Transverse colon (tissue), 4 donors: ENCODE measurements around the gene PRPF40A. TPM values are rescaled to one million over a fixed set of nuclear protein-coding genes. Genes with fewer than 3 reads are reported as not detected.

ENCODE experiments used
- DNase-seq: peaks from one replicate; pipeline ENCODE4 v3.0.0-alpha.2; 2019
- H3K27ac ChIP-seq, 4 donors: fragments of 200-600 bp; sonication (generic); 2 replicates each; pipeline ENCODE4 v1.5.1; 2016 to 2018; ENCODE audit warnings: inconsistent platforms in 4 of 4
- H3K27me3 ChIP-seq: fragments of 200-600 bp; sonication (generic); 2 replicates; pipeline ENCODE4 v1.5.1; 2017; ENCODE audit warnings: inconsistent platforms
- H3K36me3 ChIP-seq, 4 donors: fragments of 200-600 bp; sonication (generic); 2 replicates each; pipeline ENCODE4 v1.5.1; 2017 to 2019; ENCODE audit warnings: inconsistent platforms in 4 of 4
- H3K4me1 ChIP-seq, 4 donors: fragments of 200-600 bp; sonication (generic); 2 replicates each; pipeline ENCODE4 v1.5.1; 2017 to 2020; ENCODE audit warnings: inconsistent platforms in 4 of 4
- H3K4me3 ChIP-seq, 4 donors: fragments of 200-600 bp; sonication (generic); 1 replicate in 1 of 4; 2 replicates in 3 of 4; pipeline versions ENCODE4 v1.5.1 to v1.6.1; 2017 to 2019; ENCODE audit warnings: inconsistent platforms in 4 of 4
- H3K9me3 ChIP-seq, 2 donors: fragments of 200-600 bp; sonication (generic); 2 replicates each; pipeline ENCODE4 v1.5.1; 2017 to 2019; ENCODE audit warnings: inconsistent platforms in 2 of 2
- CTCF ChIP-seq, 5 experiments: fragments of 200-600 bp in 3 of 5; fragments of 450-650 bp in 2 of 5; sonication (generic) in 3 of 5; IDR thresholded peaks; 1 replicate in 2 of 5; 2 replicates in 3 of 5; pipeline ENCODE4 v1.5.1; 2016 to 2017; ENCODE audit warnings: antibody characterized with exemption in 5 of 5, inconsistent platforms in 3 of 5, mild to moderate bottlenecking in 2 of 5, moderate library complexity in 1 of 5
- EP300 ChIP-seq: sonication (generic); formaldehyde crosslinking; IDR thresholded peaks from one replicate; pipeline ENCODE4 v1.6.1; 2017; ENCODE audit warnings: antibody characterized with exemption, low read depth
- POLR2A ChIP-seq: fragments of 450-650 bp; IDR thresholded peaks from one replicate; pipeline ENCODE4 v1.6.1; 2016; ENCODE audit warnings: antibody characterized with exemption, mild to moderate bottlenecking, moderate library complexity
- POLR2AphosphoS5 ChIP-seq, 3 donors: sonication (generic); formaldehyde crosslinking; IDR thresholded peaks; one replicate each; pipeline ENCODE4 v1.6.1; 2016; ENCODE audit warnings: antibody characterized with exemption in 3 of 3
- WGBS, 2 donors: methylation state at CpG; one replicate each; pipeline ENCODE4 v1.1.5; 2018; ENCODE audit warnings: low coverage in 1 of 2; 5-methylcytosine and 5-hydroxymethylcytosine counted together
- in situ Hi-C, 4 donors: fragments of 200-750 bp; cut with MboI; loops; one replicate each; pipeline versions ENCODE4 v1.15.0 to v1.15.1; 2017; ENCODE audit warnings: low sequenced_read_pairs in 3 of 4, low pct_ligation_motif_present in 1 of 4, low pct_unique_long_range_greater_than_20kb in 1 of 4
- intact Hi-C: fragments of 100-400 bp; cut with DNase I; formaldehyde crosslinking; loops from one replicate; pipeline ENCODE4 v1.15.1; 2023; ENCODE audit warnings: low total_unique reads
- total RNA-seq, 4 donors: library from RNA; depleted of rRNA; stranded (reverse); fragments of >200 nt; gene quantifications; one replicate each; pipeline ENCODE4 v1.1.0, GENCODE V29; 2016

PRPF40A gene
- total RNA-seq, 4 donors from 2014 or later = 21.7 to 124 (median 104) TPM

DNA sequence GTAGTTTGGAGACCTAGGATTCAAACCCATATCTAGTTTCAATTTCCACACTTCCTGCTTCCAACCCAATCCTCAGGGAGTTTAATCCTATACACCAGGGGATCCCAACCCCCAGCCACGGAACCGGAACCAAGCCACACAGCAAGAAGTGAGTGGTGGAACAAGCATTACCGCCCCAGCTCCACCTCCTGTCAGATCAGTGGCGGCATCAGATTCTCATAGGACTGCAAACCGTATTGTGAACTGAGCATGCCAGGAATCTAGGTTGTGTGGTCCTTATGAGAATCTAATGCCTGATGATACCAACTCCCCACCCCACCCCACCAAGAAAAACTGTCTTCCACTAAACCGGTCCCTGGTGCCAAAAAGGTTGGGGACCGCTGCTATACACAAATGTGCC is 52.5 kb downstream of the PRPF40A start:
- no peaks in the 10 kb centered on the region for H3K27me3 ChIP-seq
- TF ChIP-seq CTCF (IDR thresholded peaks at IDR 0.05) (no peak), POLR2AphosphoS5 (IDR thresholded peaks at IDR 0.05) (no peak), POLR2A (no peak), EP300 (no peak)
- in situ Hi-C loops (loop anchor here in 2 of 4 donors (25.0 kb wide), 1 partner anchor 1202 kb away; no protein-coding TSS in a partner anchor), intact Hi-C loops (no loop called here)
- 86 to 94% methylated on average over 6 to 7 of the region's 7 CpGs for WGBS, 2 donors
- H3K9me3 ChIP-seq = no peaks in the 10 kb centered on the region
- H3K4me1 ChIP-seq = no peaks in the 10 kb centered on the region
- no peak for DNase-seq
- H3K36me3 ChIP-seq = peaks cover 0 to 90% (median 39%) of the 10 kb centered on the region in 4 donors
- no peak overlapping the region for H3K27ac ChIP-seq
- H3K4me3 ChIP-seq = no peak overlapping the region

GRCh38 chr2:152661076-152661475 is 56.2 kb downstream of the PRPF40A start:
- no peak for DNase-seq
- no peaks in the 10 kb centered on the region for H3K4me1 ChIP-seq
- 90 to 97% methylated on average over 4 of the region's 4 CpGs for WGBS, 2 donors
- intact Hi-C loops = no loop called here
- H3K36me3 ChIP-seq = peaks cover 0 to 90% (median 35%) of the 10 kb centered on the region in 4 donors
- H3K27ac ChIP-seq = no peak overlapping the region
- H3K9me3 ChIP-seq = no peaks in the 10 kb centered on the region
- TF ChIP-seq EP300 = no peak
- TF ChIP-seq POLR2AphosphoS5 (IDR thresholded peaks at IDR 0.05) = no peak
- TF ChIP-seq CTCF (IDR thresholded peaks at IDR 0.05) = no peak
- no peak for TF ChIP-seq POLR2A
- H3K27me3 ChIP-seq = no peaks in the 10 kb centered on the region
- no peak overlapping the region for H3K4me3 ChIP-seq
- in situ Hi-C loops = loop anchor here in 2 of 4 donors (25.0 kb wide), 1 partner anchor 1199 kb away; no protein-coding TSS in a partner anchor

GRCh38 chr2:152658221-152658620 is 59.0 kb downstream of the PRPF40A start:
- no peaks in the 10 kb centered on the region for H3K9me3 ChIP-seq
- 60 to 61% methylated on average over 1 of the region's 1 CpG for WGBS, 2 donors
- H3K4me3 ChIP-seq = no peak overlapping the region
- in situ Hi-C loops (loop anchor here in 2 of 4 donors (25.0 kb wide), 1 partner anchor 1196 kb away; no protein-coding TSS in a partner anchor), intact Hi-C loops (no loop called here)
- peaks cover 0 to 79% (median 30%) of the 10 kb centered on the region in 4 donors for H3K36me3 ChIP-seq
- no peaks in the 10 kb centered on the region for H3K4me1 ChIP-seq
- no peak overlapping the region for H3K27ac ChIP-seq
- no peak for TF ChIP-seq EP300
- no peak for TF ChIP-seq POLR2A
- TF ChIP-seq CTCF (IDR thresholded peaks at IDR 0.05) = no peak
- TF ChIP-seq POLR2AphosphoS5 (IDR thresholded peaks at IDR 0.05) = no peak
- no peak for DNase-seq
- H3K27me3 ChIP-seq = no peaks in the 10 kb centered on the region

DNA sequence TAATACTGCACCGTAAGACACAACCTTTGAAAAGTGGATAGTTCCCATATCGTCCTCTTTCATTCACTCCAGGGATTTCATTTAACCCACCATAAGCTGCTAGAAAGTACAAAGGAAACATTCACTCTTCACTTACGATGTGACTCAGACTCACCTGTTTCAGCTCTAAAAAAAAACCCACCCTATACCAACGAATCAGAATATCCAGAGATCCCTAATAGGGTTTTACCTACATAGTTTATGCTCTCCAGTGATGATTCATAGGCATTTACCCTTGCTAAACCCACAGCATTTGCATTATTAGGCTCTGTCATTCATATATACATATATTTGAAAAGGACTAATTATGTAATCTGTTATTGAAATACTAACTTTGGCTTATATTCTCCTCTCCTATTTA is 60.2 kb downstream of the PRPF40A start:
- H3K4me1 ChIP-seq = no peaks in the 10 kb centered on the region
- H3K36me3 ChIP-seq = peaks cover 0 to 68% (median 24%) of the 10 kb centered on the region in 4 donors
- WGBS, 2 donors = 60 to 76% methylated on average over 4 of the region's 4 CpGs
- no peak for DNase-seq
- TF ChIP-seq POLR2AphosphoS5 (IDR thresholded peaks at IDR 0.05) = no peak
- no peak for TF ChIP-seq CTCF (IDR thresholded peaks at IDR 0.05)
- no peak for TF ChIP-seq POLR2A
- TF ChIP-seq EP300 = no peak
- no peaks in the 10 kb centered on the region for H3K9me3 ChIP-seq
- no peak overlapping the region for H3K4me3 ChIP-seq
- intact Hi-C loops = no loop called here
- in situ Hi-C loops = loop anchor here in 2 of 4 donors (25.0 kb wide), 1 partner anchor 1195 kb away; no protein-coding TSS in a partner anchor
- H3K27me3 ChIP-seq = no peaks in the 10 kb centered on the region
- H3K27ac ChIP-seq = no peak overlapping the region
